WTC11 (cell line): ENCODE data around the gene SOS2. TPM values are rescaled to one million over a fixed set of nuclear protein-coding genes. Genes with fewer than 3 reads are reported as not detected.

ENCODE experiments used
- ATAC-seq: fragments of 200-7000 bp; cut with Tn5 transposase; 2 replicates; pipeline ENCODE4 v1.10.0; 2021; ENCODE audit warnings: mild to moderate bottlenecking, moderate library complexity
- CTCF ChIA-PET: fragments of 300-600 bp; sonication (Branson Sonifier 250); formaldehyde crosslinking; loops from one replicate; lab custom pipeline; 2021; ENCODE audit warnings: antibody characterized with exemption; lab: Charles Lee
- POLR2A ChIA-PET: fragments of 350-600 bp; sonication (Branson Sonifier 250); formaldehyde crosslinking; loops from one replicate; lab custom pipeline; 2021; ENCODE audit warnings: antibody characterized with exemption; lab: Charles Lee
- DNase-seq: peaks from one replicate; pipeline ENCODE4 v3.0.0; 2021; ENCODE audit warnings: low spot score
- H3K27ac Mint-ChIP-seq: 2 replicates; pipeline ENCODE4 v1.8.0; 2021; ENCODE audit warnings: mixed read lengths
- H3K27me3 Mint-ChIP-seq: 2 replicates; pipeline ENCODE4 v1.8.0; 2021; ENCODE audit warnings: low read depth, mild to moderate bottlenecking, moderate library complexity, mixed read lengths
- H3K36me3 Mint-ChIP-seq: 2 replicates; pipeline ENCODE4 v1.8.0; 2021; ENCODE audit warnings: mixed read lengths
- H3K4me1 Mint-ChIP-seq: 2 replicates; pipeline ENCODE4 v1.8.0; 2022; ENCODE audit warnings: mixed read lengths
- H3K4me3 Mint-ChIP-seq: 2 replicates; pipeline ENCODE4 v1.8.0; 2021; ENCODE audit warnings: mild to moderate bottlenecking, moderate library complexity, mixed read lengths
- H3K9me3 Mint-ChIP-seq: 2 replicates; pipeline ENCODE4 v1.8.0; 2021; ENCODE audit warnings: mixed read lengths
- AR ChIP-seq: fragments of 250-450 bp; sonication (Bioruptor Pico); IDR thresholded peaks from 2 replicates; pipeline ENCODE4 v1.9.0; 2021; ENCODE audit warnings: mild to moderate bottlenecking
- ATF2 ChIP-seq: sonication (generic); formaldehyde crosslinking; IDR thresholded peaks from 2 replicates; pipeline ENCODE4 v1.8.1; 2022; ENCODE audit warnings: low read depth, missing genetic modification reagents, borderline replicate concordance
- CBFB ChIP-seq: sonication (generic); formaldehyde crosslinking; IDR thresholded peaks from 2 replicates; pipeline ENCODE4 v1.8.1; 2022; ENCODE audit warnings: mild to moderate bottlenecking, low read depth, missing genetic modification reagents
- CDX4 ChIP-seq: fragments of 250-450 bp; sonication (Bioruptor Pico); IDR thresholded peaks from 2 replicates; pipeline ENCODE4 v1.9.0; 2021; ENCODE audit warnings: moderate library complexity, mild to moderate bottlenecking, inconsistent platforms, borderline replicate concordance
- CTCF ChIP-seq: fragments of 200-600 bp; IDR thresholded peaks from 2 replicates; pipeline ENCODE4 v1.8.0; 2022; ENCODE audit warnings: antibody characterized with exemption
- ERG ChIP-seq: fragments of 250-450 bp; sonication (Bioruptor Pico); IDR thresholded peaks from 2 replicates; pipeline ENCODE4 v1.8.0; 2021; ENCODE audit warnings: mild to moderate bottlenecking
- ESRRA ChIP-seq: sonication (generic); formaldehyde crosslinking; IDR thresholded peaks from 2 replicates; pipeline ENCODE4 v1.8.1; 2022; ENCODE audit warnings: mild to moderate bottlenecking, missing genetic modification reagents, borderline replicate concordance
- GTF2I ChIP-seq: fragments of 250-450 bp; sonication (Bioruptor Pico); conservative IDR thresholded peaks from 2 replicates; pipeline ENCODE4 v1.4.0; 2021; ENCODE audit warnings: mild to moderate bottlenecking
- JUN ChIP-seq: sonication (generic); formaldehyde crosslinking; IDR thresholded peaks from 2 replicates; pipeline ENCODE4 v1.8.0; 2023; ENCODE audit warnings: mild to moderate bottlenecking, missing genetic modification reagents
- NFATC4 ChIP-seq: fragments of 250-450 bp; sonication (Bioruptor Pico); IDR thresholded peaks from 2 replicates; pipeline ENCODE4 v1.9.0; 2021; ENCODE audit warnings: mild to moderate bottlenecking
- NR3C1 ChIP-seq: sonication (generic); formaldehyde crosslinking; conservative IDR thresholded peaks from 2 replicates; pipeline ENCODE4 v1.8.1; 2023; ENCODE audit warnings: low read depth, mild to moderate bottlenecking, missing genetic modification reagents
- OVOL2 ChIP-seq: fragments of 250-450 bp; sonication (Bioruptor Pico); IDR thresholded peaks from 2 replicates; pipeline ENCODE4 v1.9.0; 2021; ENCODE audit warnings: mild to moderate bottlenecking, borderline replicate concordance
- PRDM15 ChIP-seq: sonication (generic); formaldehyde crosslinking; IDR thresholded peaks from 2 replicates; pipeline ENCODE4 v1.8.0; 2022; ENCODE audit warnings: missing genetic modification reagents
- USF1 ChIP-seq: sonication (generic); formaldehyde crosslinking; IDR thresholded peaks from 2 replicates; pipeline ENCODE4 v1.8.0; 2022; ENCODE audit warnings: mild to moderate bottlenecking, missing genetic modification reagents
- ZNF263 ChIP-seq: sonication (generic); formaldehyde crosslinking; IDR thresholded peaks from 2 replicates; pipeline ENCODE4 v1.8.1; 2022; ENCODE audit warnings: low read depth, mild to moderate bottlenecking, moderate library complexity, missing genetic modification reagents
- ZNF423 ChIP-seq: fragments of 250-450 bp; sonication (Bioruptor Pico); IDR thresholded peaks from 2 replicates; pipeline ENCODE4 v2.1.2; 2022; ENCODE audit warnings: mild to moderate bottlenecking, moderate library complexity
- ZSCAN18 ChIP-seq: fragments of 250-450 bp; sonication (Bioruptor Pico); IDR thresholded peaks from 2 replicates; pipeline ENCODE4 v2.1.2; 2022; ENCODE audit warnings: mild to moderate bottlenecking, moderate library complexity
- total RNA-seq: library from RNA; stranded (reverse); gene quantifications from 3 replicates; pipeline ENCODE4 v1.2.3, GENCODE V29; 2021

Gene SOS2
- total RNA-seq, 1 experiment from 2014 or later, result 11.0 TPM

GRCh38 chr14:50257732-50258131 lies 26.4 kb upstream of the SOS2 start:
- no peak for ATAC-seq
- no peak for DNase-seq
- peaks cover 12% of the 10 kb centered on the region for H3K36me3 Mint-ChIP-seq
- TF ChIP-seq ZSCAN18 (CRISPR knock-in tag) (no peak), ESRRA (no peak), USF1 (CRISPR knock-in tag) (no peak), ZNF263 (CRISPR knock-in tag) (no peak), JUN (no peak), NR3C1 (CRISPR knock-in tag) (no peak), CBFB (CRISPR knock-in tag) (no peak), OVOL2 (CRISPR knock-in tag) (no peak)
- TF ChIP-seq, all 79 proteins: peak for 0
- no peaks in the 10 kb centered on the region for H3K27me3 Mint-ChIP-seq
- H3K9me3 Mint-ChIP-seq, result peaks cover 8% of the 10 kb centered on the region
- no peak overlapping the region for H3K27ac Mint-ChIP-seq
- H3K4me1 Mint-ChIP-seq, result no peaks in the 10 kb centered on the region
- H3K4me3 Mint-ChIP-seq, result no peak overlapping the region
- ChIA-PET CTCF (no interaction called here), POLR2A (no interaction called here)

GRCh38 chr14:50254248-50254647 lies 22.9 kb upstream of the SOS2 start:
- H3K27ac Mint-ChIP-seq, result no peak overlapping the region
- ATAC-seq, result no peak
- POLR2A ChIA-PET, result no interaction called here
- TF ChIP-seq GTF2I (CRISPR knock-in tag) (no peak), CDX4 (no peak), NFATC4 (CRISPR knock-in tag) (no peak), CTCF (no peak), ATF2 (CRISPR knock-in tag) (no peak), ZNF423 (no peak), AR (CRISPR knock-in tag) (no peak), OVOL2 (CRISPR knock-in tag) (no peak), PRDM15 (CRISPR knock-in tag) (no peak), ERG (CRISPR knock-in tag) (no peak), ZSCAN18 (CRISPR knock-in tag) (no peak)

More at GRCh38 chr14:50254248-50254647, 22.9 kb upstream of the SOS2 start:
- peaks cover 12% of the 10 kb centered on the region for H3K9me3 Mint-ChIP-seq
- peaks cover 28% of the 10 kb centered on the region for H3K36me3 Mint-ChIP-seq
- H3K4me3 Mint-ChIP-seq, result no peak overlapping the region
- DNase-seq, result no peak
- no peaks in the 10 kb centered on the region for H3K4me1 Mint-ChIP-seq
- no peaks in the 10 kb centered on the region for H3K27me3 Mint-ChIP-seq
- CTCF ChIA-PET, result no interaction called here
